HG03175 (cell line): ENCODE data around the gene MAP2K5.

ENCODE experiments used
- ATAC-seq: cut with Tn5 transposase; IDR thresholded peaks from one replicate; pipeline ENCODE4 v1.9.1; 2021; ENCODE audit warnings: mild to moderate bottlenecking, moderate library complexity; ENCODE audit not compliant: unreplicated experiment

The MAP2K5 gene

DNA sequence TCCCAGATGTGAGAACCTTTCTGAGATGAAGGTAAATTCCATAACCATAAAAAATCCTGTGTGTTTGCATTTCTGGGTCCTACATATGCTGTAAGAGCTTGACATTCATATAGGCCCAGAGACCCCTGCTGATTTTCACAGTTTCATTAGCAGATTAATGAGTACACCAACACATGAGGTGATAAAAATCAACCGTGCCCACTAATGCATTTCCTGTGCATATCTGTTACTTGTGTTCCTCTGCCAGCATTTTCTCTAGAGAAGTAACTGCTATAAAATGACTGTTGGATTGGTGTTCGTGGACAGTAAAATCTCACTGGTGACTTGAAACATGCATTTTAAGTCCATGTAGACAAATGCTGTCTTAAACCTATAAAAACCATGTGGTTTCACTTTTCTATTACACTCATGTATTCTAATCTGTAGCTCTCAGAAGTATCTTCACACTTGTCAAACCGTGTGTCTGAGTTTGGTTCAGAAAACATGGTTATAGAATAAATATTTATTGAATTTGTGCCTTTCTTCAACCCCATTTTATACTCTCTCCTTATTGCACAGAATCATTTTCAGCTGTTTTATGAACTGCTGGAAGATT, 14.6 kb downstream of the MAP2K5 start:
- ATAC-seq: no peak

DNA sequence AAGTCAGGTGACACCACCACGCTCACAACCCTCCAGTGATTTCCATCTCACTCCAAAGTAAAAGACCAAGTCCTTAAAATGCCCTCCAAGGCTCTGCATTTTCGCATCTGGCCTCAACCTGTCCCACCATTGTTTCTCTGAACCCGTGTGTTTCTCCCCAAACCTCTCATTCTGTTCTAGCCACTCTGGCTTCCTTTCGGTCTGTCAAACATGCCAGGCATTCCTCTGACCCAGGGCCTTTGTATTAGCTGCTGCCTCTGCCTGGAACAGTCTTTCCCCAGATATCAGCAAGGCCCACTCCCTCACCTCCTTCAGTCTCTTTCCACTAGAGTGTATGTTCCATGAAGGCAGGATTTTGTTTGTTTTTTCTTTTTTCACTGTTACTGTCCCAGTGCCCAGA, 16.0 kb downstream of the MAP2K5 start:
- no peak for ATAC-seq

DNA sequence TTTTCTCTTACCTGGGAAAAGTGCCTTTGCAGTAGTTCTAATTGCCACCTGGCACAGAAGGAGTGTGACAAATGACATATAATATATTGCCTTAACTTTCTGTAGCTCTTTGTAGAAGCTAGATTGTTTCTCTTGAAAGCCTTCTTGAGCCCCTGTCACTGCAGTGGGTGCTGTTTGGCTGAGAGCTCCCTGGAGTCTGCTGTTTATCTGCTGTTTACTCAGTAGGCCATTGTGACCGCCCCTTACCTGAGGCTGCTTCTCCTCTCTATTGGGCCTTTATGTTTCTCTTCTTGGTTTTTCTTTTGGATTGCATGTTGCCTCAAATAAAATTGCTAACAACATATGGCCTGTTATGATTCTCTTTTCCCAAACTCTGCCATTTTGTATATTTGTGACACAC, 16.7 kb downstream of the MAP2K5 start:
- no peak for ATAC-seq

DNA sequence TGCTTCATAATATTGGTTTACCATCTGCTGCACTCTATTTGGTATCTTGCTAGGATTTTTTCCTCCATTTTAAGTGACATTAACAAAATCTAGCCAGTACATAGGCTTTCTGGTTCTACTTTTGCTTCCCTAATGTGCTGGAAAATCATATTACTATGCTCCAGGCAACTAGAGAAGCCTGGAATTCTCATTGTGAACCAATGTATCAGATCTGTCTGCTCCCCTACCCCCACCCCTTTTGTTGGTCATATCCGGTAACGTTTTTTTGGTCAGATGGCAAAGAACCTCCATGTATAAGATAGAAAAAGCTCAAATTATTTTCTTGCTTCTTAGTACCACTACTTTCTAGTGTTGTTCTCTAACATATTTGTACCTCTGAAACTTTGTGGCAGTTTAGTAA, 17.1 kb downstream of the MAP2K5 start:
- no peak for ATAC-seq

DNA sequence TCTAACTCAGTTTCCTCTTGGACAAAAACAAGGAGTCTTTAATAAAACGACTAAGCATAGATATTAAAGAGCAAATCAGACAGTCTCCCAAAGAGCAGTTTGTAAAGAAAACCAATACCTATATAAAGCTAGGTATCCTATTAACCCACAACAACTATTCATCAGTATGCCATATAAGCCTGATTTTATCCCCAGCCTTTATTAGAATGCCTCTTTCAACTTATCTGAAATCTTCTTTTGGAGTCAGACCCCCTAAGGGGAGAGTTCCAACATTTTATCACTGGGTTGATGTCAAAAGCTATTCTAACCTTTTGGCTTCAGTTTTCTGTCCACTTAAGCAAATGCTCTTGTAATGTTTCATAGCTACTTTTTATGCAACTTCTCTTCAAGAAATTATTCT, 17.8 kb downstream of the MAP2K5 start:
- no peak for ATAC-seq

DNA sequence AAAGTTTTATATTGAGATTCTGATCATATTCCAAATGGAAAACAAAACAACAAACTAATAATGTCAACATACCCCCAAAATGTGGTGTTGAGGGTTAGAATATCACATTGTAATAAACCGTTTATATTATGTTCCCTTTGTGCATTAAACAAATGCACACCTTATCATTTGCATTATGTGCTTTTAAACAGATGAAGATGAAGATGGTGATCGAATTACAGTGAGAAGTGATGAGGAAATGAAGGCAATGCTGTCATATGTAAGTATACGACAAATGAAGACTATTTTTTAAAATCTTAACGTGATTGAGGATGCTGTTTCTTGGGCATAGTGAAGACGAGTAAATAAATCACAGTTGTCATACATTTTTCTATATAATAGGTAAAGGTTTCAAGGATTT, 20.6 kb downstream of the MAP2K5 start:
- ATAC-seq: no peak

DNA sequence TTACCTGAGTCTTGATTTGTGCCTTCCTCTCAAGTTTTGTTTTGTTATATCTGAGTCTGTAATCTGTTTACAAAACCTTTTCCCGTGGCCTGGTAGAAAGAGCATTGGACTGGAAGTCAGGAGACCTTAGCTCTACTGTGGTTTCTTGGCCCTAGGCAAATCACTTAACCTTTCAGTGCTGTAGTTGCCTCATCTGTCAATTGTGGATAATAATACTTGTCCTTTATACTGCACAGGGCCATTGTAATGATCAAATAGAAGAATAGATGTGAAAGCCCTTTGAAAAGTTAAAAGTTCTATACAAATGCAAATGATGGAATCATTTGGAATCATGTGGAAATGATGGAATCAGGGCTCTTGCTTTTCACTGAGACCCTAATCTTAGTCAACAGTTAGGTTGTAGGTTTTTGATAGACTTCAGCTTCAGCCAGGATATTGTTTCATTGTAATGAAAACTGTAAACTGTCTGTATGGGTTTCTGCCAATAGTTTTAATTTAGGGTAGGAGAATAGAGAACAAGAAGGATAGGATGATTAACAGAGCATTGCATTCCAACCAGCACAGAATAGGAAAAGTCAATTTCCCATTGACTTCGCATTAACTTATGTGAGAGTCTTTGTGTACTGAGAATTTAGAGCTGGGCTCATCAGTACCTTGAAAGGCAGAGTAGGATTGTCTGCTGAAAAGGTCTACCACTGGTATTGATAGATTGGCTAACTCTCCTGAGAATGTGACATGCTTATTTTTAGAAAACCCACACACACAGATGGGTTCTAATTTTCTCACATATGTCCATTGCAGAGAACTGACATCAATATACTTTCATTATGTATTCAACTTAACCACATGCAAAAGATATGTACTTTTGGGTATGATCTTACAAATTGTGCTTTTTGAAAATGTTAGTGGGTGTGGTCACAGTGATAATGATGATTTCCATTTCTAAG, 21.8 kb downstream of the MAP2K5 start:
- peak; percentile 92 for ATAC-seq

DNA sequence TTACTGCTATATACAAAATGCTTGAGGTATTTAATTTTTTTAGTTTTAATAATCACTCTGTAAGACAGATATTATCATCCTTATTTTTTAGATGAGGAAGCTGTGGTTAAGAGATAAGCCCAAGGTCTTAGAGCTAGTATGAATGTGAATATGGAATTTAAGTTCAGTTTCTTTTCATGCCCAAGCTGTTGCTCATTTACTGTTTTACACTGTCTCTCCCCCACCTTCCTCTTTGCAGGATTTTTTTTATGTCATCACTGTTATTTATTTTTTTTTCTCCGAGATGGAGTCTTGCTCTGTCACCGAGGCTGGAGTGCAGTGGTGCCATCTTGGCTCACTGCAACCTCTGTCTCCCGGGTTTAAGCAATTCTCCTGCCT, 22.5 kb downstream of the MAP2K5 start:
- ATAC-seq: peak; percentile 37

DNA sequence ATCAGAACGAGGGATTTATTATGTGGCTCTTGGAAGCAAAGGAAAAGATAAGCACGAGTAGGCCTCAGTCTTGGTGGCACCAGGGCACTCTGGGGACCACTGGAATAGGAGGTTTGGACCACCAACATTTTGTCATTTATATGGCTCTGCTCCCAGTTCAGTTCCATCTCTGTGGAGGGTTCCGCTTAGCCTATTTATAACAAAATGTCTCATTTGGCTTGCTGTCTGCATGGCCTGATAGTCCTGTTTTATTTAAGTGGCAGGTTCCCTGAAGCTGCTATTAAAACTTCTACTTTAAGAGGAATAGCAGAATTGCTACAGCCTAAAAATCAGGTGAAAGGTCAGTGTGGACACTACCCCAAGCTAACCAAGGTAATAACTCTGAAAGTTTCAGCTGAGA, 27.2 kb downstream of the MAP2K5 start:
- no peak for ATAC-seq

DNA sequence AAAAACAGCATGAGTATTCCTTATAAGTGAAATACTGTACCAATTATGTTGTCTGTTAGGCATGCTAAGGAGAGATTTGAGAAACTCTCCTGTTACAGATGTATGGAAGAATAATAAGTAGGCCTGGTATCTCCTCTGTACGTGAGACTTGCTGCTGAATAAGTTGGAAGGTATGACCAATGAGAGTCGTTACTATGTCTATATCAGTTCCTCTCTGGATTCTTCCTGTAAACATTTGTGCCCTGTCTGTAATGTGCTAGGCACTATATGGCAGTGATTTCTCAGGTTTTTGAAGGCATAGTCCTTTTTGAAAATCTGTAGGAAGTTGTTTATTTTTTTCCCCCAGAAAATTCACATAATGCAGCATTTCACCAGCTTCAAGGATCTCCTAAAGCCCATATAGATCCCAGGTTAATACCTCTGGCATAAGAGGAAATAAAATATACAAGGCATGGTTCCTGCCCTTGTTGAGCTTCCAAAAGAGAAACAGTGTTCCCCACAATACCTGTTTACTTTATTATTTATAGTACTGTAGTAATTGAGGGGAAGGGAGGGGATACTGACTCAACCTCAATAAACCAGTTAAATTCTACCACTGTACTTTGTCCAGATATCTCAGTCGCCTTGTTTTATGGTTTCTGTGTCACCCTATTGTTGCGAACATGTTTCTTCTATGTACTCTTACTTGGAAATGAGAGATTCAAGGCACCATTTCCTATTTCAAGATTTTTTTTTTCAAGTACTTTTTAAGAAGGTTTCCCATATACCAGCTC, 28.6 kb downstream of the MAP2K5 start:
- ATAC-seq: no peak

DNA sequence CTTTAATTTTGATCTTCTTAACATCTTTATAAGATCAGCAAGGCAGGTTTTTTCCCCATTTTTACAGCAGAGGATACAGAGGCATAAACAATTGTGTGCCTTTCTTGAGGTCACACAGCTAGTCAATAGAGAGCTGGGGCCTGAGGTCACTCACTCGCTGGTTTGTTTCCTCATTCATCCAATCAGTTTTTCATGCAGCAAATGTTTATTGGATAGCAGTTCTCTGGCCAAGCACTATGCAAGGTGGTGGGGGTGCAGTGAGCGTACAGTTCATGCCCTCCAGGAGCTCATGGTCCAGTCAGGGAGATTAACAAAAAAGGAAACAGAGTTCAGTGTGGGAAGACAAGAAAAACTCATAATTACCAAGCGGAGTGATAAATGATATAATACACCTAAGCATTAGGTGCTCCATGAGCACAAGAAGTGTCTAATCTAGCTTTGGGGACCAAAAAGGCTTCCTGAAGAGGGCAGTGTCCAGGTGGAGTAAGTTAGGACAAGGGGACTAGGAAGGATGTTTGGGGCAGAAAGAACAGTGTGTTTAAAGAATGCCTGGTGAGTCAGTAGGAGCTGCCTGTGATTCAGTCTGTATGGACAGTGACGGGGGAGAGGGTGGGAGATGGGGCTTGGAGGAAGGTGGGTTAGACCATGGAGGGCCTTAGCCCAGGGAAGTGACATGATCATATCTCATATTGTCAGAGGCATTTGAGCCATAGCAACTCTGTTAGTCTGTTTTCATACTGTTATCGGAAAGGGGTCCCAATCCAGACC, 29.3 kb downstream of the MAP2K5 start:
- no peak for ATAC-seq

DNA sequence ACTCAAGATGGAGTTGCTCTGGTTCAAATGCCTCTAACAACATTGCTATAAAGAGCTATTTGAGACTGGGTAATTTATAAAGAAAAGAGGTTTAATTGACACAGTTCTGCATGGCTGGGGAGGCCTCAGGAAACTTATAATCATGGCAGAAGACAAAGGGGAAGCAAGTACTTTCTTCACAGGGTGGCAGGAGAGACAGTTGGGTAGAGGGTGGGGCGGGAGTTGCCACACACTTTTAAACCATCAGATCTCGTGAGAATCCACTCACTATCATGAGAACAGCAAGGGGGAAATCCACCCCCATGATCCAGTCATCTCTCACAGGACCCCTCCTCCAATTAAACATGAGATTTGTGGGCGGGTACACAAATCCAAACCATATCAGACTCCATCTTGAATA, 30.7 kb downstream of the MAP2K5 start:
- ATAC-seq: no peak

DNA sequence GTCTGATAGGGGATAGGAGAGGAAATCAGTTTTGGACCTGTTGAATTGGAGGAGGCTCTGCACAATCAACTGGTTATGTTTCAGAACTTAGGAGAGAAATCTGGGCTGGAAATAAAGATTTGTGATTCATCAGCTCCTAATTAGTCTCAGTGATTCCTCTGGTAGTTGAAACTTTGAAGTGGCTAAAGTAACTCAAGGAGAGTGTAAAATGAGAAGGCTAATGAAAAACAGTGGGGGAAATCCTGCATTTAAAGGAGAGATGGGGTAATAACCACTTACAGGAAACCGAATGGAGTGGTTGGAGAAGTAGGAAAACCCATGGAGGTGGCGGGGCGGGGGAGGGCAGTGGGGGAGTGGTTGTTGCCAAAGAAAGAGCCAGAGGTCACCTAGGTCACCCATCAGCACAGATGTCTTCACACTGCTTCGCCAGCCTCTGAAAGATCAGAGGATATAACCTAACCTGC, 32.6 kb downstream of the MAP2K5 start:
- ATAC-seq: no peak

DNA sequence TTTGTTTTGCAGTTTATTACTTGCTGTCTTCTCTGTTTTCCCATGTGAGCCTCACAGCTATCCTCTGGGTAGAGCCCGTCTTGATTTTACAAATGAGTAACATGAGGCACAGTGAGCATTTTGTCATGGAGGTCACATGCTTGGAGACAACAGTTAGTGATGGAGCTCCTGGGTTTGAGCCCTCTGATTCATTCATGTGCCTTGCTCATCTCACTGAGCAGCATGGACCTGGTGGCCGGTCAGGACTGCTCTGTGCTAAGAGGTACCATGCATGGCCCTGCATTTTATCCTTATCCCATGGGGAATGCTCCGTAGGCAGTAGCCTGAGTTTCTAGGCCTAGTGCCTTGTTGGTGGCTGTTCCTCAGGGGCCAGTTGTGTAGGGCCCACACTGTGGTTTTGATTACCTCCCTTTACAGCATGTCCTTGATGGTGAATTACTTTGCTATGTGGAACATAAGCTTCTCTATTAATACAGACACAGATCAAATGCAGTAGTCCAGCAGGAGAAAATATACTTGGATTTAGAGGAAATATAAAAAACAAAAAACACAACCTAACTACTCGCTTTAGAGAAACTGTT, 35.6 kb downstream of the MAP2K5 start:
- ATAC-seq: no peak

DNA sequence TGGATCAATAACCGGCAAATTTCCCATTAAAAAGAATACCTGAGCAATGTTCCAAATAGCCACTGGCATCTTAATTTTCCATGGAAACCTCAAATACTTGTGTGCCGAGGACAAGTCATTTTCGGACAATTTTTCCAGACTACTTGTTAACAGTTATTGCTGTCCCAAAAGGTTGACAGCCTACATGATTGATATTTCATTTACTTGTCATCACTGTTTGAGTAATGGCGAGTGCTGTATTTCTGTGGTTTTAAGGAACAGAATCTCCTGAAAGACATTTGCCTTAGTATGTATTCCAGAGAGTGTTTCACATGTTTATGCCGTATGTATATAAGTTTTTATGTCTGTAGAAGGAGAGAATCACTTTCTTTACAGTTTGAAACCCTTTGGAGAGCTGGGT, 36.7 kb downstream of the MAP2K5 start:
- ATAC-seq: no peak

DNA sequence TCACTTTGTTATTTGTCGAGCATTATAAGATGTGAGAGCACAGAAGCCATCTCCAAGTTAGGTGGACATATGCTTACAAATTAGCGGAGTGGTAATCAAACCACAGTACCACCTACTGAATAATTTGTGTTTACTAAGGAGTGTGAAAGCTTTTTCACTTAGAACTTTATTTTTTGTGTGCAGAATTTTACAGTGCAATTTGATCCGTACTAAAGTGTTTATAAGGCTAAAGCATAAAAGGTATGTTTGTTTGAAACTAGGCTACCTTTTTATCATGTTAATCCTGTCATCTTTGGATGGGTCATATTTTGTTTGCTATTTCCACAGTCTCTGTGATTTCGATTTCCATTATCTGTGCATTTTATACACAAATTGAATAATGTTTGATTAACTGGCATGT, 37.5 kb downstream of the MAP2K5 start:
- no peak for ATAC-seq

DNA sequence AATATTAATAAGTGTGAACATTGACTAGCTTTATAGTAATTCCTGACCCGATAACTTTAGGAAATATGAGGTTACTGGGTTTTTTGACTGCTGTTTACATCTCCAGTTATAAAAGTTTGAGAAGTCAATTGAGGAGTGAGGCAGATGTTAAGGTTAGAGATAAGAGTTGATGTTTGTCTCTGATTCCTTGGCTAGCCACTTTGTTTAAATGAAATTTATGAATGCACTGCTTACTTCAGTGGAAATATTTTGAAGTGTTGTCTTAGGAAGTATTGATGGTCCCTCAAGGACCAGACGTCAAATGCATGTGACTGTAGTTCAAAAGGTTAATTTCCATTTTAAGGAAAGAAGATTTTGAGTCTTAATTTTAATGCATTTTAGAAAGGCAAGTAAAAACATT, 41.7 kb downstream of the MAP2K5 start:
- no peak for ATAC-seq

DNA sequence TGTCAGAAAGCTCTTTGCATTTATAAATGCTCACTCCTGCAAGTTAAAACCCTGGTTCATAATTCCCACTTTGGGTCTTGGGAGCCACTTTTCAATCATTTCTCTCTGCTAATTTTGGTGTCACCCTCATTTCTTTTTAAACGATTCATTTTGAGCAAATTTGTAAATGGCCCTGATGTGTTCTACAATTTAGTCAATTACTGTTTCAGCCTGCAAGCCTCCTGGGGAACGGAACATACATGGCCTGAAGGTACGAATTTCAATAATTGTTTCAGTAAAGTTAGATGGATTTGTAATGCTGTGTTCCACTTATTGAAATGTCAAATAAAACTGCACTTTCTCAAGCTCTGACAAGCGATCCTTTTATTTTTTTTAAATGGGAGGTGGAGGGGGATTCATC, 43.2 kb downstream of the MAP2K5 start:
- ATAC-seq: no peak

DNA sequence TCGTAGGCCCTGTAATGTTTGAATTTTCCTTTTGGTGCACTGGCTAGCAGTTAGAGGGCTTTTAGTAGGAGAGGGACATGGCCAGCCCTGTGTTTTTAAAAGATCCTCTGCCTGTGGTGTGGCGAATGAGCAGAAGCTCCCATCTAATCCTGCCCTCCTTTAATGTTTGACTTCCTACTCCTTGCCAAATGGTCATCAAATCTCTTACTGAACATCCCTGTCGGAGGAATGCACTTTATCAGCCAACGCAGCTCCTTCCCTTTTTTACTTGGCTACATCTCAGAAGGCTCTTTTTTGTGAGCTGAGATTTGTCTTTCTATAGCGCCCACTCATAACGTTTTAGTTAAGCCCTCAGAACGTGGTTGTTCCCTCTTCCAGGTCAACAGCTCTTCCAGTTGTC, 44.8 kb downstream of the MAP2K5 start:
- ATAC-seq: no peak

DNA sequence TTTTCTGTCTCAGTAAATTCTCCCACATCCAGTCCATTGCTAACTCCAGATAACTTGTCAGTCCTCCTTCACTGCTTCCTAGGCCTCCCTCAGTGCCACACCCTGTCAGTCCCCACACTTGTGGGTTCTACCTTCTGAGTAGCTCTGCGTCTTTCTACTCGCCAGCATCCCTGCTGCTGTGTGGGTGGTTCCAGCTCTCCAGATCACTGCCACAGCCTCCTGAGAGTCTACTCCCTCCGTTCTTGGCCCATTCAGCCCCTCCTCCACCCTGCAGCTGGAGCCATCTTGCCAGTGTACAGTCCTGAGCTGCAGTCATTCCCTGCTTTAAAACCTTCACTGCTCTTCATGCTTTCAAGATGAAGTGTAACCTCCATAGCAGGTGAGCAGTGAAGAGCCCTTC, 45.3 kb downstream of the MAP2K5 start:
- no peak for ATAC-seq

DNA sequence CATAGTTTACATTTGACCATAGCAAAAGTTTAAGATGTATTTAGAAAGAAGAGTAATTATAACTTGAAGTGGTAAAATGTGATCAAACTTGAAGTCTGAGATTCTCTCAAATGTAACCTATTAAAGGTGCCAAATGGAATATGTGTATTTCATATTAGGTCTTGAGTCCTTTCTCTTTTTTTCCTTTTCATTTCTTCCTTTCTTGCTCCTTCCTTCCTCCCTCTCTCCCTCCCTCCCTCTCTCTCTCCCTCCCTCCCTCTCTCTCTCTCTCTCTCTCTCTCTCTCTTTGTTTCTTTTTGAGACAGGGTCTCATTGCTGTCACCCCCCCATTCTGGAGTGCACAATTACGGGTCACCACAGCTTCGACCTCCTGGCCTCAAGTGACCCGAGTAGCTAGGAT, 47.7 kb downstream of the MAP2K5 start:
- ATAC-seq: no peak
